ENCODE results near the gene TMEM270. TPM values are rescaled to one million over a fixed set of nuclear protein-coding genes. Genes with fewer than 3 reads are reported as not detected.

The TMEM270 gene
- total RNA-seq, 4 donors from 2014 or later = not detected

DNA sequence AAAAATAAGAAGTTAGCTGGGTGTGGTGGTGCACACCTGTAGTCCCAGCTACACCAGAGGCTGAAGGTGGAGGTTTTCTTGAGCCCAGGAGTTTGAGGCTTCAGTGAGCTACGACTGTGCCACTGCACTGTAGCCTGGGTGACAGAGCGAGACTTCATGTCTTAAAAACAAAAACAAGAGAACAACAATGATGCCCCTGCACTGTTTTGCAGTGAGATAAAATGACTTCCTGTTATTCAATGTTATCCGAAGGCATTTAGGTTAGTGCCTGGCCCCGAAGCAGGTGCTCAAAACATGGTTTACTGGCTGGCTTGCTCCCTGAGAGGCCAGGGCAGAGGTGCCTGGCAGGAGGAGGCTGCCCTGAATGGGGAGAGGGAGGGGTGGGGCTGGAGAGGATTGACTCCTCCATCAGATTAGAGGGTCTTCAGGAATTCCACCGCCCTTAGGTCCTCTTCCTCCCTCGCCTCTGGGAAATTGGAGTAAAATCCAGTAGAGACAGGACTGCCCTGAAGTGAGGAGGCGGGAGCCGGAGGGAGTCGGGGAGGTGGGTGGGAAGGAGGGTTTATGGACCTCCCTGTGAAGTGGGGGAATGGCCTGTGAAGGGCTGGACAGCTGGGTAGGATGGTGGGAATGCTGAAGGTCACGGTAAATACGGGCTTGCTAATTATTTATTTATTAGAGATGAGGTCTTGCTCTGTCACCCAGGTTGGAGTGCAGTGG, 36.9 kb upstream of the TMEM270 start:
- DNase-seq (ENCODE audit: extremely low spot score) = no peak
- Histone ChIP-seq H3K27me3 (peaks cover 0 to 4% (median 0%) of the 10 kb centered on the region in 4 donors), H3K36me3 (no peaks in the 10 kb centered on the region), H3K4me1 (peaks cover 3 to 24% (median 15%) of the 10 kb centered on the region in 4 donors), H3K4me3 (no peak overlapping the region), H3K9me3 (no peaks in the 10 kb centered on the region), H3K27ac (replicated peaks in 1 of 4) (no peak overlapping the region)
- TF ChIP-seq CTCF (IDR thresholded peaks at IDR 0.05) = no peak
- WGBS = 92% methylated on average over 11 of the region's 11 CpGs
- intact Hi-C loops (cut with DNase I) = no loop called here

- TF ChIP-seq EP300 (IDR thresholded peaks at IDR 0.05) = no peak
- TF ChIP-seq CTCF (IDR thresholded peaks at IDR 0.05) = no peak
- no peak for TF ChIP-seq POLR2A (IDR thresholded peaks at IDR 0.05; ENCODE audit: low read depth)
- no peak for TF ChIP-seq POLR2AphosphoS5 (IDR thresholded peaks at IDR 0.05)
- H3K9me3 ChIP-seq = no peaks in the 10 kb centered on the region
- H3K36me3 ChIP-seq = no peaks in the 10 kb centered on the region
- H3K27me3 ChIP-seq = peaks cover 0 to 13% (median 0%) of the 10 kb centered on the region in 4 donors
- H3K4me1 ChIP-seq = peaks cover 3 to 24% (median 15%) of the 10 kb centered on the region in 4 donors
- H3K4me3 ChIP-seq = no peak overlapping the region
- no peak overlapping the region for H3K27ac ChIP-seq (replicated peaks in 1 of 4)
- no peak for DNase-seq (ENCODE audit: extremely low spot score)
- WGBS = 90% methylated on average over 9 of the region's 9 CpGs
- intact Hi-C loops (cut with DNase I) = no loop called here
Measured at GRCh38 chr7:73824986-73825385, 36.0 kb upstream of the TMEM270 start.

GRCh38 chr7:73827567-73828106, 33.3 kb upstream of the TMEM270 start:
- 19% methylated on average over 10 of the region's 11 CpGs for WGBS
- TF ChIP-seq POLR2A (IDR thresholded peaks at IDR 0.05; ENCODE audit: low read depth) (no peak), EP300 (IDR thresholded peaks at IDR 0.05) (no peak), POLR2AphosphoS5 (IDR thresholded peaks at IDR 0.05) (no peak), CTCF (IDR thresholded peaks at IDR 0.05) (no peak)
- Histone ChIP-seq H3K27me3 (peaks cover 0 to 40% (median 2%) of the 10 kb centered on the region in 4 donors), H3K27ac (replicated peaks in 1 of 4) (peak overlapping the region in 1 of 4 donors; percentile 25), H3K36me3 (no peaks in the 10 kb centered on the region), H3K9me3 (no peaks in the 10 kb centered on the region), H3K4me3 (no peak overlapping the region), H3K4me1 (peaks cover 3 to 26% (median 20%) of the 10 kb centered on the region in 4 donors)
- no peak for DNase-seq (ENCODE audit: extremely low spot score)
- intact Hi-C loops (cut with DNase I) = no loop called here

DNA sequence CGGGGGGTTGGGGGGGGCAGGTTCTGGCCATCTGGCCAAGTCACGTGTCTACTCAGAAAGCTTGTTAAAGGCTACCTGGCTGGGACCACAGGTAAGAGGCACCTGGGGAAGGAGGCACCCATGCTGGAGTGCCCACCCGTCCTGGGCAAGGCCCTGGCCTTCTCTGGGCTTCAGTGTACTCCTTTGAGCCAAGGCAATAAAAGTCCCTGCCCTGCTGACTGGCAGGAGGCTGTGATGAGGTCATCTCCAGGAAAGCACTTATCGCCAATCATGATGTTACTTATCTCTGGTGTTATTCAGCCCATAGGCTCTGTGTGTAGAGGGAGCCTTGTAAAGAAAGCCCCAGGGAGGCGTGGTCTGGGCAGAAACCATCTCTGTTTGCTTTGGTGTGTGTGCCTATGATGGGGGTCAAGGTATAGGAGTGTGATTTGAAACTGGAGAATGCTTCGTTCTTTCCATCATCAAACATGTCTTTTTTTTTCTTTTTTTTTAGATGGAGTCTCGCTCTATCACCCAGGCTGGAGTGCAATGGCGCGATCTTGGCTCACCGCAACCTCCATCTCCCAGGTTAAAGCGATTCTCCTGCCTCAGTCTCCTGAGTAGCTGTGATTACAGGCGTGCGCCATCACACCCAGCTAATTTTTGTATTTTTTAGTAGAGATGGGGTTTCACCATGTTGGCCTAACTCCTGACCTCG, 32.7 kb upstream of the TMEM270 start:
- Histone ChIP-seq H3K27me3 (peaks cover 0 to 46% (median 2%) of the 10 kb centered on the region in 4 donors), H3K4me1 (peaks cover 3 to 21% (median 17%) of the 10 kb centered on the region in 4 donors), H3K27ac (replicated peaks in 1 of 4) (no peak overlapping the region), H3K36me3 (no peaks in the 10 kb centered on the region), H3K9me3 (no peaks in the 10 kb centered on the region), H3K4me3 (no peak overlapping the region)
- TF ChIP-seq CTCF (IDR thresholded peaks at IDR 0.05) (no peak), POLR2AphosphoS5 (IDR thresholded peaks at IDR 0.05) (no peak), POLR2A (IDR thresholded peaks at IDR 0.05; ENCODE audit: low read depth) (no peak), EP300 (IDR thresholded peaks at IDR 0.05) (no peak)
- DNase-seq (ENCODE audit: extremely low spot score) = no peak
- intact Hi-C loops (cut with DNase I) = no loop called here
- WGBS = 71% methylated on average over 14 of the region's 14 CpGs

Data from esophagus muscularis mucosa (tissue), 4 donors.